H1 (cell line): ENCODE results near the gene AGBL1. TPM values are rescaled to one million over a fixed set of nuclear protein-coding genes. Genes with fewer than 3 reads are reported as not detected.

Source experiments
- CTCF ChIA-PET: fragments of 300-600 bp; sonication (Branson Sonifier 250); formaldehyde crosslinking; loops from one replicate; lab custom pipeline; 2021; ENCODE audit not compliant: partially characterized antibody; lab: Charles Lee
- POLR2A ChIA-PET: fragments of 300-600 bp; sonication (Branson Sonifier 250); formaldehyde crosslinking; loops from one replicate; lab custom pipeline; 2021; ENCODE audit warnings: inconsistent platforms; ENCODE audit not compliant: partially characterized antibody; lab: Charles Lee
- DNase-seq, 2 experiments: peaks; one replicate each; pipeline versions ENCODE4 v3.0.0 to v3.0.0-alpha.2; 2010 to 2022; ENCODE audit warnings: low spot score in 2 of 2, low read depth in 1 of 2, mixed read lengths in 1 of 2
- FAIRE-seq: peaks from 2 replicates; lab custom pipeline; 2011; peaks lifted over from hg19 to GRCh38; lab: Jason Lieb, UNC
- H2AFZ ChIP-seq: 2 replicates; pipeline ENCODE4 v1.8.1; 2012; ENCODE audit warnings: low read length, inconsistent platforms
- H2AK5ac ChIP-seq: 2 replicates; pipeline ENCODE4 v1.6.1; 2013; ENCODE audit warnings: low read depth, low read length
- H2BK120ac ChIP-seq: replicated peaks from 2 replicates; pipeline ENCODE3; 2013; ENCODE audit warnings: low read depth, low read length, inconsistent platforms
- H2BK12ac ChIP-seq: 2 replicates; pipeline ENCODE4 v1.6.1; 2013; ENCODE audit warnings: low read depth, low read length
- H2BK15ac ChIP-seq: 2 replicates; pipeline ENCODE4 v1.6.1; 2013; ENCODE audit warnings: low read length
- H2BK20ac ChIP-seq: 2 replicates; pipeline ENCODE4 v1.6.1; 2013; ENCODE audit warnings: low read length
- H2BK5ac ChIP-seq: 2 replicates; pipeline ENCODE4 v1.6.1; 2013; ENCODE audit warnings: low read depth, low read length
- H3K14ac ChIP-seq: 2 replicates; pipeline ENCODE4 v1.6.1; 2013; ENCODE audit warnings: inconsistent platforms; ENCODE audit not compliant: insufficient read length
- H3K18ac ChIP-seq: 2 replicates; pipeline ENCODE4 v1.6.1; 2013; ENCODE audit warnings: low read length; ENCODE audit errors: extremely low read depth
- H3K23ac ChIP-seq: 2 replicates; pipeline ENCODE4 v1.6.1; 2013; ENCODE audit warnings: inconsistent platforms; ENCODE audit not compliant: insufficient read length
- H3K23me2 ChIP-seq: 2 replicates; pipeline ENCODE4 v1.6.1; 2013; ENCODE audit warnings: low read depth, low read length
- H3K27ac ChIP-seq: 2 replicates; pipeline ENCODE4 v1.6.1; 2011; ENCODE audit warnings: low read depth, low read length, inconsistent platforms
- H3K27me3 ChIP-seq, 4 experiments: replicated peaks in 1 of 4; 1 replicate in 1 of 4; 2 replicates in 3 of 4; pipeline versions ENCODE4 v1.6.1 to v1.8.1; 2011 to 2013; ENCODE audit warnings: low read length in 3 of 4, mild to moderate bottlenecking in 3 of 4, inconsistent platforms in 2 of 4, mixed read lengths in 2 of 4, moderate library complexity in 1 of 4; ENCODE audit not compliant: control insufficient read depth in 3 of 4, insufficient read depth in 3 of 4; ENCODE audit errors: extremely low read depth in 1 of 4
- H3K36me3 ChIP-seq, 4 experiments: 2 replicates each; pipeline versions ENCODE4 v1.6.1 to v1.8.1; 2011 to 2013; ENCODE audit warnings: mild to moderate bottlenecking in 4 of 4, low read length in 3 of 4, moderate library complexity in 2 of 4, control low read depth in 1 of 4, inconsistent platforms in 1 of 4; ENCODE audit not compliant: insufficient read depth in 4 of 4, control insufficient read depth in 2 of 4
- H3K4ac ChIP-seq: replicated peaks from 2 replicates; pipeline ENCODE3; 2013; ENCODE audit warnings: low read length, low read depth, mixed read lengths, inconsistent platforms; ENCODE audit not compliant: insufficient read length
- H3K4me1 ChIP-seq, 4 experiments: replicated peaks in 1 of 4; 1 replicate in 1 of 4; 2 replicates in 3 of 4; pipeline versions ENCODE4 v1.6.1 to v1.8.1; 2011 to 2013; ENCODE audit warnings: low read length in 3 of 4, inconsistent platforms in 2 of 4, mixed read lengths in 1 of 4; ENCODE audit not compliant: insufficient read depth in 4 of 4, control insufficient read depth in 3 of 4
- H3K4me2 ChIP-seq, 2 experiments: 2 replicates each; pipeline versions ENCODE4 v1.6.1 to v1.8.1; 2011 to 2013; ENCODE audit warnings: low read depth in 2 of 2, low read length in 2 of 2, control low read depth in 1 of 2, inconsistent platforms in 1 of 2, mild to moderate bottlenecking in 1 of 2; ENCODE audit not compliant: insufficient read depth in 1 of 2
- H3K4me3 ChIP-seq, 4 experiments: fragments of 200-600, 300-600 bp in 1 of 4; sonication (generic), shearing (Covaris generic), sonication (Bioruptor Twin) in 1 of 4; 2 replicates each; pipeline versions ENCODE4 v1.5.1 to v1.8.1; 2011 to 2016; ENCODE audit warnings: low read length in 4 of 4, low read depth in 3 of 4, control low read depth in 2 of 4, inconsistent platforms in 2 of 4, mild to moderate bottlenecking in 2 of 4, mixed read lengths in 1 of 4, moderate library complexity in 1 of 4; ENCODE audit not compliant: insufficient read depth in 2 of 4; ENCODE audit errors: extremely low read depth in 1 of 4
- H3K56ac ChIP-seq: replicated peaks from 2 replicates; pipeline ENCODE3; 2013; ENCODE audit warnings: low read depth, mild to moderate bottlenecking, mixed read lengths, low read length, inconsistent platforms; ENCODE audit not compliant: insufficient read length
- H3K79me1 ChIP-seq: 2 replicates; pipeline ENCODE4 v1.6.1; 2013; ENCODE audit warnings: low read depth, low read length, control low read depth
- H3K79me2 ChIP-seq, 2 experiments: 2 replicates each; pipeline versions ENCODE4 v1.6.1 to v1.8.1; 2012 to 2013; ENCODE audit warnings: low read length in 2 of 2, mild to moderate bottlenecking in 2 of 2, inconsistent platforms in 1 of 2; ENCODE audit not compliant: insufficient read depth in 2 of 2, control insufficient read depth in 1 of 2
- H3K9ac ChIP-seq, 4 experiments: replicated peaks in 1 of 4; 1 replicate in 1 of 4; 2 replicates in 3 of 4; pipeline versions ENCODE4 v1.6.1 to v1.8.1; 2011 to 2013; ENCODE audit warnings: low read depth in 3 of 4, low read length in 3 of 4, control low read depth in 2 of 4, mild to moderate bottlenecking in 2 of 4, moderate library complexity in 2 of 4, inconsistent platforms in 1 of 4; ENCODE audit errors: extremely low read depth in 1 of 4
- H3K9me3 ChIP-seq, 2 experiments: 2 replicates each; pipeline versions ENCODE4 v1.6.1 to v1.8.1; 2012 to 2013; ENCODE audit warnings: mild to moderate bottlenecking in 2 of 2, moderate library complexity in 2 of 2, control low read depth in 1 of 2, inconsistent platforms in 1 of 2, low read depth in 1 of 2, low read length in 1 of 2, mixed read lengths in 1 of 2; ENCODE audit not compliant: insufficient read depth in 2 of 2
- H4K20me1 ChIP-seq, 2 experiments: replicated peaks in 1 of 2; 2 replicates each; pipeline versions ENCODE3 to v1.8.1; 2011 to 2013; ENCODE audit warnings: inconsistent platforms in 2 of 2, low read length in 2 of 2, mild to moderate bottlenecking in 1 of 2; ENCODE audit not compliant: insufficient read depth in 2 of 2, control insufficient read depth in 1 of 2
- H4K5ac ChIP-seq: 2 replicates; pipeline ENCODE4 v1.6.1; 2013; ENCODE audit warnings: low read length, low read depth, mixed read lengths, inconsistent platforms; ENCODE audit not compliant: insufficient read length
- H4K8ac ChIP-seq: 2 replicates; pipeline ENCODE4 v1.8.0; 2013; ENCODE audit warnings: mild to moderate bottlenecking, moderate library complexity, low read length, inconsistent platforms; ENCODE audit not compliant: insufficient read depth; ENCODE audit errors: extremely low read depth
- H4K91ac ChIP-seq: replicated peaks from 2 replicates; pipeline ENCODE3; 2013; ENCODE audit warnings: low read length, mixed read lengths, inconsistent platforms; ENCODE audit not compliant: insufficient read length
- EP300 ChIP-seq, 2 experiments: IDR thresholded peaks; 1 replicate in 1 of 2; 2 replicates in 1 of 2; pipeline ENCODE4 v1.6.1; 2011 to 2012; ENCODE audit warnings: low read depth in 2 of 2, low read length in 2 of 2, mild to moderate bottlenecking in 2 of 2, borderline replicate concordance in 1 of 2, inconsistent platforms in 1 of 2, moderate library complexity in 1 of 2
- HDAC6 ChIP-seq: IDR thresholded peaks from one replicate; pipeline ENCODE4 v1.7.1; 2012; ENCODE audit warnings: low read depth, mild to moderate bottlenecking, inconsistent platforms, low read length, moderate library complexity
- NRF1 ChIP-seq: IDR thresholded peaks from 2 replicates; pipeline ENCODE4 v1.6.1; 2011; ENCODE audit warnings: mild to moderate bottlenecking, low read depth, low read length, improper control_type of control experiment
- SAP30 ChIP-seq: fragments of 300-600 bp; sonication (generic); IDR thresholded peaks from 2 replicates; pipeline ENCODE4 v1.7.1; 2012; ENCODE audit warnings: low read length, moderate library complexity, mild to moderate bottlenecking, inconsistent platforms; ENCODE audit not compliant: insufficient read depth, insufficient replicate concordance
- TEAD4 ChIP-seq: IDR thresholded peaks from 2 replicates; pipeline ENCODE4 v1.6.1; 2012; ENCODE audit warnings: low read depth, low read length, inconsistent platforms, mixed read lengths
- WGBS, 2 experiments: shearing (Covaris generic) in 1 of 2; methylation state at CpG; one replicate each; pipeline versions ENCODE4 v1.1.6 to v1.1.7; 2013 to 2015; ENCODE audit warnings: low lambda C conversion rate in 2 of 2, mixed read lengths in 2 of 2, inconsistent platforms in 1 of 2, low coverage in 1 of 2, missing lambda C conversion rate in 1 of 2; ENCODE audit not compliant: insufficient replicate concordance in 2 of 2, insufficient coverage in 1 of 2, insufficient read length in 1 of 2; ENCODE audit errors: extremely low coverage in 1 of 2, missing lambda C conversion rate in 1 of 2; 5-methylcytosine and 5-hydroxymethylcytosine counted together
- polyA plus RNA-seq, 7 experiments: library from polyadenylated mRNA; depleted of rRNA in 3 of 7; stranded (reverse) in 5 of 7; unstranded in 2 of 7; fragments of >200 nt in 5 of 7; fragments of 200-250 nt in 2 of 7; gene quantifications; 1 replicate in 5 of 7; 2 replicates in 1 of 7; 4 replicates in 1 of 7; pipeline versions ENCODE4 v1.2.1 to v1.2.3, GENCODE V29; 2011 to 2013; ENCODE audit warnings: missing spikeins in 2 of 7, mixed read lengths in 2 of 7
- total RNA-seq: library from RNA; stranded (reverse); fragmentation: NEBNext Ultra II Directional; extraction: Animal tissue kit (Norgen Biotek cat#: 25700); gene quantifications from 2 replicates; pipeline ENCODE4 v1.2.1, GENCODE V29; 2021

AGBL1 gene
- total and polyA plus RNA-seq, 2 of the 8 experiments (the other 6 are each of a cell fraction or from before 2014, with no cell fraction given): not detected

GRCh38 chr15:86375733-86376280 is 296.1 kb downstream of the AGBL1 start:
- no peaks in the 10 kb centered on the region for H3K9me3 ChIP-seq
- H4K8ac ChIP-seq: no peak overlapping the region
- ChIA-PET POLR2A (no interaction called here), CTCF (interaction anchor here (1.0 kb wide), 1 partner anchor 12 kb away, joined by 4 read pairs; no protein-coding TSS in a partner anchor)
- no peak overlapping the region for H3K18ac ChIP-seq
- H3K56ac ChIP-seq: no peak overlapping the region
- no peaks in the 10 kb centered on the region for H3K79me1 ChIP-seq
- H4K20me1 ChIP-seq: no peaks in the 10 kb centered on the region
- H4K5ac ChIP-seq: no peak overlapping the region
- H3K23ac ChIP-seq: no peak overlapping the region
- no peak overlapping the region for H2BK15ac ChIP-seq
- no peak overlapping the region for H2BK12ac ChIP-seq
- H2AFZ ChIP-seq: no peak overlapping the region
- no peaks in the 10 kb centered on the region for H3K36me3 ChIP-seq
- no peak overlapping the region for H3K9ac ChIP-seq
- no peak overlapping the region for H3K27ac ChIP-seq
- H3K4me1 ChIP-seq: no peaks in the 10 kb centered on the region
- H4K91ac ChIP-seq: no peak overlapping the region
- H3K27me3 ChIP-seq: no peaks in the 10 kb centered on the region
- H3K4me2 ChIP-seq: no peak overlapping the region
- 100% methylated on average over 1 of the region's 1 CpG; no CpG with 5 or more reads in 1 of the 2 experiments for WGBS, 2 experiments
- no peak overlapping the region for H3K4ac ChIP-seq
- no peak overlapping the region for H3K4me3 ChIP-seq
- no peak overlapping the region for H2BK5ac ChIP-seq
- H3K14ac ChIP-seq: no peak overlapping the region
- DNase-seq: no peak
- no peaks in the 10 kb centered on the region for H3K79me2 ChIP-seq
- H2AK5ac ChIP-seq: no peak overlapping the region
- no peaks in the 10 kb centered on the region for H3K23me2 ChIP-seq
- no peak overlapping the region for H2BK20ac ChIP-seq
- FAIRE-seq: no peak
- H2BK120ac ChIP-seq: no peak overlapping the region
- TF ChIP-seq EP300 (IDR thresholded peaks at IDR 0.05; ENCODE audit: borderline replicate concordance in 1 of 2, low read depth in 2 of 2, low read length in 2 of 2) (no peak), SAP30 (no peak), HDAC6 (no peak), TEAD4 (no peak), NRF1 (no peak)
